Muscle layer of duodenum (tissue), 2 donors: ENCODE results near the gene CYCS.
"Not testable (repeated sequence)": the region's sequence is repeated elsewhere in the genome, so short reads cannot be mapped to it uniquely, and the experiment has no call there.

ENCODE experiments used
- H3K27ac ChIP-seq: one replicate; pipeline ENCODE4 v1.7.0; 2013; ENCODE audit warnings: mild to moderate bottlenecking, low read length
- H3K27me3 ChIP-seq: one replicate; pipeline ENCODE4 v1.7.0; 2013; ENCODE audit warnings: low read depth, mild to moderate bottlenecking, control low read depth, low read length
- H3K36me3 ChIP-seq, 2 donors: one replicate each; pipeline ENCODE4 v1.7.0; 2013; ENCODE audit warnings: low read length in 2 of 2, control low read depth in 1 of 2, mild to moderate bottlenecking in 1 of 2; ENCODE audit not compliant: insufficient read depth in 2 of 2, control insufficient read depth in 1 of 2
- H3K4me1 ChIP-seq, 2 donors: one replicate each; pipeline ENCODE4 v1.7.0; 2013; ENCODE audit warnings: low read length in 2 of 2, mild to moderate bottlenecking in 2 of 2, control low read depth in 1 of 2, moderate library complexity in 1 of 2; ENCODE audit not compliant: insufficient read depth in 2 of 2, control insufficient read depth in 1 of 2
- H3K4me3 ChIP-seq, 2 donors: one replicate each; pipeline ENCODE4 v1.7.0; 2013; ENCODE audit warnings: low read length in 2 of 2, low read depth in 1 of 2, mild to moderate bottlenecking in 1 of 2
- H3K9me3 ChIP-seq, 2 donors: one replicate each; pipeline ENCODE4 v1.7.0; 2013; ENCODE audit warnings: low read length in 2 of 2, control low read depth in 1 of 2, mild to moderate bottlenecking in 1 of 2; ENCODE audit not compliant: control insufficient read depth in 1 of 2
- donor health status: healthy.

CYCS gene

GRCh38 chr7:25125137-25125946 is at the start of gene CYCS:
TSS of gene CYCS (minus strand) at chr7:25125260. CDS start at chr7:25124119, 1,141 bp downstream.
- Histone ChIP-seq H3K27me3 (no peaks in the 10 kb centered on the region), H3K27ac (peak within 1 kb of the TSS; percentile 94), H3K36me3 (peaks cover 22 to 23% of the 10 kb centered on the region in 2 donors), H3K4me1 (no peaks in the 10 kb centered on the region), H3K4me3 (peak within 1 kb of the TSS; percentile 82 to 96), H3K9me3 (no peaks in the 10 kb centered on the region)

- Histone ChIP-seq H3K27ac (no peak overlapping the region), H3K9me3 (no peaks in the 10 kb centered on the region)
Measured at GRCh38 chr7:25173184-25173583, 48.1 kb upstream of the CYCS start.

GRCh38 chr7:25171516-25171915 is 46.5 kb upstream of the CYCS start:
- Histone ChIP-seq H3K4me1 (no peaks in the 10 kb centered on the region), H3K27me3 (no peaks in the 10 kb centered on the region), H3K27ac (no peak overlapping the region), H3K36me3 (peaks cover 0 to 4% of the 10 kb centered on the region in 2 donors), H3K4me3 (no peak overlapping the region), H3K9me3 (no peaks in the 10 kb centered on the region)

More at GRCh38 chr7:25173184-25173583, 48.1 kb upstream of the CYCS start:
- Histone ChIP-seq H3K27me3 (no peaks in the 10 kb centered on the region), H3K36me3 (no peaks in the 10 kb centered on the region), H3K4me3 (no peak overlapping the region), H3K4me1 (no peaks in the 10 kb centered on the region)

GRCh38 chr7:25171071-25171470 is 46.0 kb upstream of the CYCS start:
- H3K9me3 ChIP-seq = no peaks in the 10 kb centered on the region
- no peak overlapping the region for H3K4me3 ChIP-seq
- peaks cover 0 to 4% of the 10 kb centered on the region in 2 donors for H3K36me3 ChIP-seq
- no peak overlapping the region for H3K27ac ChIP-seq
- no peaks in the 10 kb centered on the region for H3K4me1 ChIP-seq
- H3K27me3 ChIP-seq = no peaks in the 10 kb centered on the region

GRCh38 chr7:25169683-25170082 is 44.6 kb upstream of the CYCS start:
- no peaks in the 10 kb centered on the region for H3K27me3 ChIP-seq
- no peak overlapping the region for H3K27ac ChIP-seq
- peaks cover 0 to 4% of the 10 kb centered on the region in 2 donors for H3K36me3 ChIP-seq
- no peaks in the 10 kb centered on the region for H3K9me3 ChIP-seq
- H3K4me3 ChIP-seq = no peak overlapping the region
- H3K4me1 ChIP-seq = no peaks in the 10 kb centered on the region

- H3K27ac ChIP-seq = no peak overlapping the region
- H3K27me3 ChIP-seq = no peaks in the 10 kb centered on the region
- H3K4me1 ChIP-seq = no peaks in the 10 kb centered on the region
- H3K36me3 ChIP-seq = peaks cover 0 to 4% of the 10 kb centered on the region in 2 donors
- no peak overlapping the region for H3K4me3 ChIP-seq
- H3K9me3 ChIP-seq = no peaks in the 10 kb centered on the region
Measured at GRCh38 chr7:25168145-25168544, 43.1 kb upstream of the CYCS start.

- H3K27me3 ChIP-seq = no peaks in the 10 kb centered on the region
- H3K4me3 ChIP-seq = no peak overlapping the region
- H3K4me1 ChIP-seq = no peaks in the 10 kb centered on the region
- H3K27ac ChIP-seq = no peak overlapping the region
- peaks cover 0 to 4% of the 10 kb centered on the region in 2 donors for H3K36me3 ChIP-seq
- no peaks in the 10 kb centered on the region for H3K9me3 ChIP-seq
Measured at GRCh38 chr7:25167262-25167843, 42.3 kb upstream of the CYCS start.

- H3K27ac ChIP-seq, H3K4me1 ChIP-seq, H3K4me3 ChIP-seq, H3K9me3 ChIP-seq, H3K27me3 ChIP-seq: not testable (repeated sequence)
- peaks cover 0 to 11% of the 10 kb centered on the region in 2 donors for H3K36me3 ChIP-seq
Measured at GRCh38 chr7:25159983-25160596, 35.0 kb upstream of the CYCS start.

- Histone ChIP-seq H3K27me3 (no peaks in the 10 kb centered on the region), H3K36me3 (peaks cover 5 to 20% of the 10 kb centered on the region in 2 donors), H3K27ac (no peak overlapping the region), H3K9me3 (no peaks in the 10 kb centered on the region), H3K4me3 (no peak overlapping the region), H3K4me1 (no peaks in the 10 kb centered on the region)
Measured at GRCh38 chr7:25158966-25159365, 33.9 kb upstream of the CYCS start.

- H3K36me3 ChIP-seq = peaks cover 9 to 14% of the 10 kb centered on the region in 2 donors
- H3K9me3 ChIP-seq = no peaks in the 10 kb centered on the region
- H3K27me3 ChIP-seq = no peaks in the 10 kb centered on the region
- no peak overlapping the region for H3K27ac ChIP-seq
- H3K4me3 ChIP-seq = no peak overlapping the region
- H3K4me1 ChIP-seq = no peaks in the 10 kb centered on the region
Measured at GRCh38 chr7:25151773-25152172, 26.7 kb upstream of the CYCS start.

GRCh38 chr7:25149836-25150235 is 24.8 kb upstream of the CYCS start:
- peaks cover 7 to 12% of the 10 kb centered on the region in 2 donors for H3K36me3 ChIP-seq
- H3K4me1 ChIP-seq = no peaks in the 10 kb centered on the region
- H3K4me3 ChIP-seq = no peak overlapping the region
- no peaks in the 10 kb centered on the region for H3K9me3 ChIP-seq
- no peaks in the 10 kb centered on the region for H3K27me3 ChIP-seq
- H3K27ac ChIP-seq = no peak overlapping the region
